WI38 (cell line): ENCODE data around the gene HOXD9.

ENCODE experiments used
- H3K4me3 ChIP-seq: 2 replicates; pipeline ENCODE4 v1.5.1; 2011; ENCODE audit warnings: low read depth, mild to moderate bottlenecking, control low read depth, low read length
- TF ChIP-seq, protein P1 (sequence below): IDR thresholded peaks from 2 replicates; pipeline ENCODE4 v1.5.1; 2012; ENCODE audit warnings: low read depth, mild to moderate bottlenecking, control low read depth, low read length

The HOXD9 gene

DNA sequence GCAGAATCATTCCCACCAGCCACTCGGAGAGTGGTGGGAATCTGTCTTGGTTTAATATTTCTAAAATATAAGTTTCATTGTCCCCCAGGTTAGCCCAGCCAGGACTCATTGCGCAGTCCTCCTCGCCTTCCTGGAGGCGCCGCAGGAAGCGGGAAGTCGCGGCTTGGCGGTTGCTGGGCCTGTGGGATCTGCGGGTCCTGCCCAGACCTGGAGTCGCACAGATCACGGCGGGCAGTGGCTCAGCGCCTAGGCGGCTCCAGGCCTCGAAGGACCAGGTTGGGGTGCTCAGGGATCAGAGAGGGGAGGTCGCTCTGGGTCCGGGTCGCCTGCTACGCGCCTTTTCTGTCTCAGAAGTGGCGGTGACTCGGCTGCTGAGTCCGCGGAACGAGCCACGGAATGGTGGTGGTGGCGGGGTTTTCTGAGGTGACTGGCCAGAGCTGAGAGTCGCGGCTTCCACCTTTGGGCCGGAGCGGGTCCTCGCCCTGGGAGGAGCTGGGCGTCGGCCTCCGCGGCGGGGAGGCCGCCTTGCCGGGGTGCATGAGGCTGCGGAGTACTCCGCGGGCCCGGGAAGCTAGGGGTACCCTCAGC is 37.2 kb downstream of the HOXD9 start:
- no peak overlapping the region for H3K4me3 ChIP-seq
- TF ChIP-seq, protein P1, sequence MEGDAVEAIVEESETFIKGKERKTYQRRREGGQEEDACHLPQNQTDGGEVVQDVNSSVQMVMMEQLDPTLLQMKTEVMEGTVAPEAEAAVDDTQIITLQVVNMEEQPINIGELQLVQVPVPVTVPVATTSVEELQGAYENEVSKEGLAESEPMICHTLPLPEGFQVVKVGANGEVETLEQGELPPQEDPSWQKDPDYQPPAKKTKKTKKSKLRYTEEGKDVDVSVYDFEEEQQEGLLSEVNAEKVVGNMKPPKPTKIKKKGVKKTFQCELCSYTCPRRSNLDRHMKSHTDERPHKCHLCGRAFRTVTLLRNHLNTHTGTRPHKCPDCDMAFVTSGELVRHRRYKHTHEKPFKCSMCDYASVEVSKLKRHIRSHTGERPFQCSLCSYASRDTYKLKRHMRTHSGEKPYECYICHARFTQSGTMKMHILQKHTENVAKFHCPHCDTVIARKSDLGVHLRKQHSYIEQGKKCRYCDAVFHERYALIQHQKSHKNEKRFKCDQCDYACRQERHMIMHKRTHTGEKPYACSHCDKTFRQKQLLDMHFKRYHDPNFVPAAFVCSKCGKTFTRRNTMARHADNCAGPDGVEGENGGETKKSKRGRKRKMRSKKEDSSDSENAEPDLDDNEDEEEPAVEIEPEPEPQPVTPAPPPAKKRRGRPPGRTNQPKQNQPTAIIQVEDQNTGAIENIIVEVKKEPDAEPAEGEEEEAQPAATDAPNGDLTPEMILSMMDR: no peak

DNA sequence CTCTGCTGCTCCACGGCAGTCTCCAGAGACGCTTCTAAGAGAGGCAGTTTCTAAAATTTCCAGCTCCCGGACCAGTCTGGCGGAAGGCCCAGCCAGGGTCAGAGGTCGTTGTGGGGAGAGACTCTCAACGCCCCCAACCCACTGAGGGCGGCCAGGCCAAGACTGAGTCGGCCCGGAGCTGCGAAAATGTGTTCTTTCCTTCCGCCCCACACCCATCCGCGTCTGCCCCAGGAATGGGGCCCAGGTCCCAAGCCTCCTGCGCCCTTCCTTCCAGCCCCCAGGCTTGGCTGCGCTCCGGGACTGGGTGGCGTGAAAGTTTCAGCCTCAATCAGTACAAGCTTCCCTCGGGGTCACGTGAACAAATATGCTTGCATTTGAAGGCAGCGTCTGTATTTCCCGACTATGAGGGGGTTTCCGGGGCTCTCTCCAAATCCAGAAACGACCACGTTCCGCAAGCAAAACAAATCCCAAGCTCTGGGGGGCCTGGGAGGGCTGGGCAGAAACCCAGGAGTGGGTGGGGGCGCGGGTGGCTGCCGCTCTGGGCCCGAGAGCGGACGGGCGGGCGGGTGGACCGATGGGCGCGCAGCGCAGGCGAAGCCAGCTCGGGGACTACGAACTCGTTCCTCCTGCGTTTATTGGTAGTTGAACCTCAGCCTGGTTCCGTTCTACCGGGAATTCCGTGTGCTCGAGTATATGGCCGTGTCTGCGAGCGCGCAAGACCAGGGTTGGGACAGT is 37.9 kb downstream of the HOXD9 start:
- no peak overlapping the region for H3K4me3 ChIP-seq
- TF ChIP-seq, protein P1: no peak

DNA sequence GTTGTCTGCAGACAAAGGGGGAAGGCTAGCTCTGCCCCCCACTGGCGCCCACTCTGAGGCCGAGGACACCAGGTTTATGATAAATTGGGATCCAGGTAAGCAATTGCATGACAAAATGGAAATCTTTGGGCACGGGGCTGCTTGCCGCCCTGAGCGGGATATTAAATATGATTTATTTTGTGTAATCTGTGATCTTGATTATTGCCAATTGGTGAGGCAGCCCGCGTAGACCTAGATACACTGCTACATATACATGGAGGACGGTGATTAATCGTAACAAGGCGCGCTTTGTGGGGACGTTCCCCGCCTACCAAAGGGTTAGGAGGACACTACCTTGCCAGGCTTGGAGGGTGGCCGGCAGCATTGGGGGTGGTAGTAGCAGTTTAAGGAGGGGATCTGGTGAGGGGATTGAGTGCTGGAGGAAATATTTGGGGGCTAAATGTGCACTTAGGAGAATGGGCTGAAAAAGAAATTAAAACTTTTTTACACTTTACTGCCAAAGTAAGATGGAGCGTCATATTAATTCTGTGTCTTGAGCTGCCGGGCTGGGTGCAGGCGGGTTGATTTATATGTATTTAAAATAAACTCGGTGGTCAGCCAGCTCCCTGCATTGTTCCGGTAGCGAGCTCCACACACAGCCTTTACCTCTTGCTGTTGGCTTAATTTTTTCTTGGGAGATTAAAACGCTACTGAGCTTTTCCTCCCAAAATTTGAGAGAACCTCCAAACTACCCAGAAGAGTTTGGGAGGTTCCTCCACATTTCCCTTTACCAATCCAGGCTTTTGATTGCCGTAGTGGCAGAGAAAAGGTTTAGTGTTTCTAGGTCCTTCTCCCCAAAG is 38.7 kb downstream of the HOXD9 start:
- no peak overlapping the region for H3K4me3 ChIP-seq
- TF ChIP-seq, protein P1: no peak

DNA sequence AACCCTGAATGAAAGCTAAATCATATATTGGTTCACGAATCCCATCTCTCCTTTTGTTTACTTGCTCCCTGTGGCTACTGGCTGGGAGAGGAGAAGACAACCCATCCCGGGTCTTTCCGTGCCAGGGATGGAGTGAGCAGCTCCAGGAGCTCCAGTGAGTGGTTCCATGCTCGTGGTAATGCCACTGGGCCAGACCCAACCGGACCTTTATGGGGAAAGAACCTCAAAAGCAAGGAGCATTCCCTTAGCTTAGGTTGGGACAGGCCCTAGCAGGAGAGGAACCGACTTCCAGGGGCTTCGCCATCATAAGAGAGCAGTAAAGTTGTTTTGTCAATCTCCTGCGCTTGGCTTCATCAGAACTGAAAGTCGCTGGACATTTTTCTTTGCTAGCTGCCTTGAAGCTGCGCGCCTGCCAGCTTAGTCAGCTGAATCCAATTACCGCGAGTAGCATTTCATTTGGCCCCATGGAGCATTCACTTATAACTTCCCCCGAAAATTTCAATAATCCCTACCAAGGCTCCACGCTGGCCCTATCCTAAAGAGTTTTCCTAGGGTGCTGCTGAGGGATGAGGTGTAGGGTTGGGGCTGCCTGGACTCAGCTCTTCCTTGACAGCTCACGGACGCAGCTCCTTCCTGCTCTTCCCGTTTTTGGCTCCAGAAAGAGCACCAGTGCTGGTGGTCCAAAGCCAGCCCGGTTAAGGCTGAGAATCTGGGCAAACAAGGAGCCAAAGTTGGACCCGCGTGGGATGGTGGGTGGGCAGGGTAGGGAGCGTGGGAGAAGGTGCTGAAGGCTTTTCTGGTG is 39.5 kb downstream of the HOXD9 start:
- 0 out of 2 replicates have a peak overlapping the region, but pooled peaks have one; percentile 5 for H3K4me3 ChIP-seq
- TF ChIP-seq, protein P1: no peak

DNA sequence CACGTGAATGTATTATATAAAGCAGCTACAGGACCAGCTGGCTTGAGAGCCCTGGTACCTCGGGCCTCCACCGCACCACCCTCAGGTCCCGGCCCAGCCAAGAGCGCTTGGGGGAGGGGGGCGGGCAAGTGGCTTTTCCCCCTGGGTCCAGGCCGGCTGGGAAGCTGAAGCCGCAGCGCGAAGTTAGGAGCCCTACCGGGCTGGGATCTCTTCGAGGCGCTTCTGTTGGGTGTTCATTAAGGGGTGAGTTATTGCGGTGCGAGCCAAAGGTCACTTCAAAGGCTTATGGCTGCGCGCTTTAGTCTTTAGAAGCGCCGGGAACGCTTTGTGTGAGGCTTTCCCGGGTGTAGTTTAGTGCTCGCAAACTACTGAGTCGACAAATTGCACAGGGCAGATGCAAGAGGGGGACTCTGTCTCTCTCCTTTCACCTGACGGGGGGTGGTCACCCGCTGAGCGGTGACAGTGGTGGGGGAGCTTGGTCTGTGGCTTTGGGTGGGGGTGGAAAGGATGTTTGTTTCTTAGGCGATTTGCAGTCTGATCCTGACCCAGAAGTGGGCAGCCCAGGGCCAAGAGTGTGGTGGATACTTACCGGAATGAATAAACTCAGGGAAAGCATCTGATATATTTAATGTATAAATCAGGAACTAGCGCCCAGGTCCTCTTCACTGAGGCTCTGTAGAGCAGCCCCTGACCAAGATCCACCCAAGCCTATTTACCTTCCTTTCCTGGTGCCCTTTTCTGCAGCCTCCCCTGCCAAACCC is 40.6 kb downstream of the HOXD9 start:
- TF ChIP-seq, protein P1: no peak
- H3K4me3 ChIP-seq: no peak overlapping the region

DNA sequence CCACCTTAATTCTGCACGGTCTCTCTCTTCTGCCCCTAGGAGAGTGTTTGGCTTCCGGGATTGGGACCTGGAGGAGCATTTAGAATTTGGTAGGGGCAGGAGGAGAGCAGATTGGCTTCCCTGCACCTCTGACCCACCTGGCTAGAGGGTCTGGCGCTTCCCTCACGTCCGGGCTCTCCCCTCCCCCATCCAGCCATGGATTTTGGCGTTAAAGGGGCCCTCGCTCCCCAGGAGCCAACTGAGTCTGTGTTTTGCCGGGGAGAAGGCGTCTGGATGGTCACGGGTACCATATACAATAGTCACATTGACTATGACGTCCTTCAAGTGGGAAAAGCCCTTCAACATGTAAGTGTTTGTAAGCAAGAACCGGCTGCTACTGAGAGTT is 41.1 kb downstream of the HOXD9 start:
- TF ChIP-seq, protein P1: no peak
- H3K4me3 ChIP-seq: no peak overlapping the region
